ENCODE measurements around the gene TM9SF4.

The TM9SF4 gene

GRCh38 chr20:32130965-32131364 is 21.5 kb downstream of the TM9SF4 start:
- DNase-seq = no peak

- no peak for DNase-seq
Measured at GRCh38 chr20:32132911-32133549, 23.5 kb downstream of the TM9SF4 start.

GRCh38 chr20:32134026-32134425 is 24.5 kb downstream of the TM9SF4 start:
- DNase-seq = no peak

GRCh38 chr20:32135983-32136515 is 26.5 kb downstream of the TM9SF4 start:
- no peak for DNase-seq

- DNase-seq = no peak
Measured at GRCh38 chr20:32138921-32139320, 29.4 kb downstream of the TM9SF4 start.

- no peak for DNase-seq
Measured at GRCh38 chr20:32139947-32140346, 30.4 kb downstream of the TM9SF4 start.

GRCh38 chr20:32140603-32141002 is 31.1 kb downstream of the TM9SF4 start:
- no peak for DNase-seq

GRCh38 chr20:32141465-32141980 is 32.0 kb downstream of the TM9SF4 start:
- no peak for DNase-seq

- no peak for DNase-seq
Measured at GRCh38 chr20:32142088-32142487, 32.6 kb downstream of the TM9SF4 start.

GRCh38 chr20:32142991-32143390 is 33.5 kb downstream of the TM9SF4 start:
- DNase-seq = no peak

- DNase-seq = no peak
Measured at GRCh38 chr20:32144898-32145662, 35.6 kb downstream of the TM9SF4 start.

- no peak for DNase-seq
Measured at GRCh38 chr20:32149566-32150170, 40.2 kb downstream of the TM9SF4 start.

- DNase-seq = no peak
Measured at GRCh38 chr20:32150291-32150848, 40.9 kb downstream of the TM9SF4 start.

- DNase-seq = no peak
Measured at GRCh38 chr20:32152421-32153155, 43.1 kb downstream of the TM9SF4 start.

- DNase-seq = no peak
Measured at GRCh38 chr20:32153156-32153665, 43.7 kb downstream of the TM9SF4 start.

- DNase-seq = no peak
Measured at GRCh38 chr20:32153771-32154170, 44.3 kb downstream of the TM9SF4 start.

- no peak for DNase-seq
Measured at GRCh38 chr20:32155017-32155981, 45.8 kb downstream of the TM9SF4 start.

- DNase-seq = no peak
Measured at GRCh38 chr20:32157611-32158010, 48.1 kb downstream of the TM9SF4 start.

- DNase-seq = no peak
Measured at GRCh38 chr20:32158351-32158750, 48.8 kb downstream of the TM9SF4 start.

GRCh38 chr20:32158943-32159660 is 49.6 kb downstream of the TM9SF4 start:
- no peak for DNase-seq

Measured in cortex of kidney (tissue), 1 donor.